K562 (cell line): ENCODE data around the gene ARHGAP28. TPM values are rescaled to one million over a fixed set of nuclear protein-coding genes. Genes with fewer than 3 reads are reported as not detected.

Source experiments
- ATAC-seq: fragments of 200-7000 bp; cut with Tn5 transposase; 3 replicates; pipeline ENCODE4 v1.9.1; 2020; ENCODE audit warnings: moderate library complexity
- BruUV-seq: library from RNA; stranded (reverse); fragments of 400-500 nt; replicated peaks from 2 replicates; lab custom pipeline; 2021; lab: Mats Ljungman, UMichigan
- CTCF ChIA-PET: fragments of 300-600 bp; formaldehyde crosslinking; extraction: SDS; loops from one replicate; lab custom pipeline; 2021; ENCODE audit warnings: low intra/inter-chr PET ratio; lab: Yijun Ruan, JAX
- POLR2A ChIA-PET: fragments of 300-600, 350-650 bp; sonication (Branson Sonifier 250); formaldehyde crosslinking; extraction: SDS; loops from one replicate; lab custom pipeline; 2021; ENCODE audit warnings: antibody characterized with exemption, inconsistent platforms; lab: Yijun Ruan, JAX
- DNase-seq, 4 experiments: peaks; one replicate each; pipeline versions ENCODE4 v3.0.0 to v3.0.0-alpha.2; 2011 to 2018; ENCODE audit warnings: low spot score in 3 of 4, mixed read lengths in 3 of 4; ENCODE audit errors: extremely low read depth in 1 of 4
- FAIRE-seq: peaks from 2 replicates; lab custom pipeline; 2011; peaks lifted over from hg19 to GRCh38; lab: Jason Lieb, UNC
- H2AFZ ChIP-seq: 2 replicates; pipeline ENCODE4 v1.6.0; 2011; ENCODE audit warnings: low read depth, low read length, control low read depth, inconsistent platforms
- H3K27ac ChIP-seq: fragments of 200-600 bp; 3 replicates; pipeline ENCODE4 v1.8.0; 2011; ENCODE audit warnings: low read depth, mild to moderate bottlenecking, control low read depth, inconsistent platforms, low read length, moderate library complexity, mixed read lengths; ENCODE audit errors: extremely low read depth
- H3K27me3 ChIP-seq, 2 experiments: fragments of 300-600 bp in 1 of 2; 2 replicates in 1 of 2; 3 replicates in 1 of 2; pipeline versions ENCODE4 v1.6.0 to v1.8.0; 2011; ENCODE audit warnings: inconsistent platforms in 2 of 2, low read length in 2 of 2, mild to moderate bottlenecking in 1 of 2, mixed read lengths in 1 of 2, moderate library complexity in 1 of 2; ENCODE audit not compliant: control insufficient read depth in 2 of 2, insufficient read depth in 2 of 2
- H3K36me3 ChIP-seq: fragments of 300-600 bp; 3 replicates; pipeline ENCODE4 v1.8.0; 2011; ENCODE audit warnings: mild to moderate bottlenecking, low read length, inconsistent platforms; ENCODE audit not compliant: control insufficient read depth, insufficient read depth
- H3K4me1 ChIP-seq, 2 experiments: fragments of 200-600 bp in 1 of 2; replicated peaks in 1 of 2; 2 replicates in 1 of 2; 3 replicates in 1 of 2; pipeline versions ENCODE4 v1.5.1 to v1.8.0; 2011; ENCODE audit warnings: inconsistent platforms in 2 of 2, low read length in 2 of 2, mild to moderate bottlenecking in 1 of 2, mixed read lengths in 1 of 2, moderate library complexity in 1 of 2; ENCODE audit not compliant: control insufficient read depth in 2 of 2, insufficient read depth in 2 of 2
- H3K4me2 ChIP-seq: 2 replicates; pipeline ENCODE4 v1.6.1; 2011; ENCODE audit warnings: low read length, control low read depth, inconsistent platforms, mixed read lengths; ENCODE audit not compliant: insufficient read depth
- H3K4me3 ChIP-seq: fragments of 200-600 bp; sonication (generic), shearing (Covaris generic); 2 replicates; pipeline ENCODE4 v1.5.1; 2016; ENCODE audit warnings: control low read depth, inconsistent platforms
- H3K79me2 ChIP-seq: fragments of 200-600 bp; 3 replicates; pipeline ENCODE4 v1.8.0; 2011; ENCODE audit warnings: low read length, inconsistent platforms; ENCODE audit not compliant: control insufficient read depth, insufficient read depth
- H3K9ac ChIP-seq, 2 experiments: 2 replicates each; pipeline versions ENCODE4 v1.6.0 to v1.6.1; 2011; ENCODE audit warnings: low read depth in 2 of 2, low read length in 2 of 2, control low read depth in 1 of 2, inconsistent platforms in 1 of 2, mild to moderate bottlenecking in 1 of 2, mixed read lengths in 1 of 2; ENCODE audit not compliant: insufficient read depth in 1 of 2
- H3K9me1 ChIP-seq: one replicate; pipeline ENCODE4 v1.6.0; 2011; ENCODE audit warnings: inconsistent platforms, mild to moderate bottlenecking, low read length, moderate library complexity; ENCODE audit not compliant: control insufficient read depth, insufficient read depth
- H3K9me3 ChIP-seq: replicated peaks from 2 replicates; pipeline ENCODE4 v1.5.1; 2011; ENCODE audit warnings: low read depth, low read length, inconsistent platforms; ENCODE audit not compliant: control insufficient read depth, insufficient read depth
- H4K20me1 ChIP-seq: replicated peaks from 2 replicates; pipeline ENCODE4 v1.6.1; 2011; ENCODE audit warnings: low read length, inconsistent platforms, mixed read lengths; ENCODE audit not compliant: control insufficient read depth, insufficient read depth
- CREB3 ChIP-seq: fragments of 450-650 bp; conservative IDR thresholded peaks from 2 replicates; pipeline ENCODE4 v1.6.1; 2016; ENCODE audit warnings: missing genetic modification characterization, low read depth, mild to moderate bottlenecking, missing compliant biosample characterization, moderate library complexity
- CUX1 ChIP-seq: fragments of 200-800 bp; sonication (Bioruptor generic); IDR thresholded peaks from 2 replicates; pipeline ENCODE4 v1.6.1; 2016; ENCODE audit warnings: missing genetic modification characterization, missing compliant biosample characterization
- EP400 ChIP-seq: fragments of 450-650 bp; IDR thresholded peaks from 2 replicates; pipeline ENCODE4 v1.6.1; 2017; ENCODE audit warnings: antibody characterized with exemption, mild to moderate bottlenecking, moderate library complexity
- GATA2 ChIP-seq: sonication (generic); formaldehyde crosslinking; IDR thresholded peaks from 2 replicates; pipeline ENCODE4 v1.4.0; 2020; ENCODE audit warnings: mild to moderate bottlenecking, missing genetic modification reagents
- HDAC8 ChIP-seq: fragments of 450-650 bp; IDR thresholded peaks from 2 replicates; pipeline ENCODE4 v1.6.1; 2016; ENCODE audit warnings: mild to moderate bottlenecking, missing genetic modification characterization, moderate library complexity, missing compliant biosample characterization
- HNRNPH1 ChIP-seq: fragments of 200-400 bp; formaldehyde crosslinking; optimal IDR thresholded peaks from 2 replicates; pipeline ENCODE3; 2017; ENCODE audit warnings: low read depth, mild to moderate bottlenecking, low read length, moderate library complexity
- RBBP5 ChIP-seq: fragments of 200-600 bp; sonication (generic); IDR thresholded peaks from 2 replicates; pipeline ENCODE4 v1.6.1; 2012; ENCODE audit warnings: borderline replicate concordance, mild to moderate bottlenecking, low read length, control low read depth, inconsistent platforms; ENCODE audit not compliant: insufficient read depth, poor library complexity, severe bottlenecking
- SIN3A ChIP-seq, 2 experiments: fragments of 150-350 bp in 1 of 2; IDR thresholded peaks; 2 replicates each; pipeline ENCODE4 v1.6.1; 2011 to 2016; ENCODE audit warnings: borderline replicate concordance in 2 of 2, low read depth in 2 of 2, low read length in 2 of 2, mild to moderate bottlenecking in 2 of 2, moderate library complexity in 2 of 2; ENCODE audit not compliant: control insufficient read depth in 1 of 2
- SMARCB1 ChIP-seq: IDR thresholded peaks from 2 replicates; pipeline ENCODE4 v1.6.1; 2011; ENCODE audit warnings: improper control_type of control experiment, low read depth; ENCODE audit not compliant: insufficient read length
- SMARCC2 ChIP-seq: fragments of 450-650 bp; IDR thresholded peaks from 2 replicates; pipeline ENCODE4 v1.6.1; 2017; ENCODE audit warnings: antibody characterized with exemption, moderate library complexity, mild to moderate bottlenecking, low read depth
- TCF7 ChIP-seq: sonication (generic); IDR thresholded peaks from 2 replicates; pipeline ENCODE4 v1.6.1; 2016; ENCODE audit warnings: antibody characterized with exemption, borderline replicate concordance
- WGBS: fragments of 100-300 bp; shearing (Covaris generic); methylation state at CpG from one replicate; pipeline ENCODE4 v1.1.6; 2016; ENCODE audit warnings: low coverage, mixed read lengths; ENCODE audit not compliant: insufficient coverage; ENCODE audit errors: missing lambda C conversion rate; 5-methylcytosine and 5-hydroxymethylcytosine counted together
- in situ Hi-C: fragments of 300-500 bp; cut with MboI; formaldehyde crosslinking; loops from 4 replicates; pipeline ENCODE4 v1.15.0; 2018; ENCODE audit warnings: inconsistent platforms, mixed read lengths
- intact Hi-C: fragments of 100-400 bp; cut with micrococcal nuclease; formaldehyde crosslinking; loops from 2 replicates; pipeline ENCODE4 v1.14.2; 2022
- polyA plus RNA-seq, 8 experiments: library from polyadenylated mRNA; depleted of rRNA in 4 of 8; stranded (reverse) in 5 of 8; unstranded in 3 of 8; fragments of >200 nt; fragmentation: Nextera tagmentation in 2 of 8; fragmentation: Illumina TruSeq in 1 of 8; extraction: Ambion mirVana in 2 of 8; extraction: Trizol in 1 of 8; gene quantifications; 2 replicates each; pipeline versions ENCODE4 v1.2.1 to v1.2.3, GENCODE V29; 2011 to 2014; ENCODE audit warnings: inconsistent platforms in 1 of 8, missing spikeins in 1 of 8
- total RNA-seq, 7 experiments: library from RNA; depleted of rRNA in 6 of 7; stranded (reverse); fragments of >200 nt in 6 of 7; fragmentation: Illumina TruSeq in 2 of 7; extraction: Trizol in 2 of 7; gene quantifications; 2 replicates each; pipeline versions ENCODE4 v1.2.1 to v1.2.3, GENCODE V29; 2011 to 2021; ENCODE audit warnings: low replicate concordance in 1 of 7
- TF ChIP-seq, protein P1 (sequence below): sonication (generic); formaldehyde crosslinking; IDR thresholded peaks from 2 replicates; pipeline ENCODE4 v1.8.0; 2023; ENCODE audit warnings: mild to moderate bottlenecking, missing genetic modification reagents

The ARHGAP28 gene
- total and polyA plus RNA-seq, 9 of the 15 experiments (the other 6 are each of a cell fraction or from before 2014, with no cell fraction given): 0.93 to 5.9 (median 5.0) TPM

GRCh38 chr18:6755107-6755506, 25.6 kb downstream of the ARHGAP28 start:
- in situ Hi-C loops: no loop called here
- TF ChIP-seq, protein P1, sequence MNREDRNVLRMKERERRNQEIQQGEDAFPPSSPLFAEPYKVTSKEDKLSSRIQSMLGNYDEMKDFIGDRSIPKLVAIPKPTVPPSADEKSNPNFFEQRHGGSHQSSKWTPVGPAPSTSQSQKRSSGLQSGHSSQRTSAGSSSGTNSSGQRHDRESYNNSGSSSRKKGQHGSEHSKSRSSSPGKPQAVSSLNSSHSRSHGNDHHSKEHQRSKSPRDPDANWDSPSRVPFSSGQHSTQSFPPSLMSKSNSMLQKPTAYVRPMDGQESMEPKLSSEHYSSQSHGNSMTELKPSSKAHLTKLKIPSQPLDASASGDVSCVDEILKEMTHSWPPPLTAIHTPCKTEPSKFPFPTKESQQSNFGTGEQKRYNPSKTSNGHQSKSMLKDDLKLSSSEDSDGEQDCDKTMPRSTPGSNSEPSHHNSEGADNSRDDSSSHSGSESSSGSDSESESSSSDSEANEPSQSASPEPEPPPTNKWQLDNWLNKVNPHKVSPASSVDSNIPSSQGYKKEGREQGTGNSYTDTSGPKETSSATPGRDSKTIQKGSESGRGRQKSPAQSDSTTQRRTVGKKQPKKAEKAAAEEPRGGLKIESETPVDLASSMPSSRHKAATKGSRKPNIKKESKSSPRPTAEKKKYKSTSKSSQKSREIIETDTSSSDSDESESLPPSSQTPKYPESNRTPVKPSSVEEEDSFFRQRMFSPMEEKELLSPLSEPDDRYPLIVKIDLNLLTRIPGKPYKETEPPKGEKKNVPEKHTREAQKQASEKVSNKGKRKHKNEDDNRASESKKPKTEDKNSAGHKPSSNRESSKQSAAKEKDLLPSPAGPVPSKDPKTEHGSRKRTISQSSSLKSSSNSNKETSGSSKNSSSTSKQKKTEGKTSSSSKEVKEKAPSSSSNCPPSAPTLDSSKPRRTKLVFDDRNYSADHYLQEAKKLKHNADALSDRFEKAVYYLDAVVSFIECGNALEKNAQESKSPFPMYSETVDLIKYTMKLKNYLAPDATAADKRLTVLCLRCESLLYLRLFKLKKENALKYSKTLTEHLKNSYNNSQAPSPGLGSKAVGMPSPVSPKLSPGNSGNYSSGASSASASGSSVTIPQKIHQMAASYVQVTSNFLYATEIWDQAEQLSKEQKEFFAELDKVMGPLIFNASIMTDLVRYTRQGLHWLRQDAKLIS: no peak
- TF ChIP-seq SIN3A (IDR thresholded peaks at IDR 0.05; ENCODE audit: borderline replicate concordance in 2 of 2, control insufficient read depth in 1 of 2, low read depth in 2 of 2, low read length in 2 of 2) (no peak), GATA2 (CRISPR knock-in tag) (no peak), HNRNPH1 (no peak), CREB3 (tag) (no peak), SMARCB1 (no peak), CUX1 (CRISPR knock-in tag) (no peak), SMARCC2 (no peak), RBBP5 (no peak), TCF7 (no peak), HDAC8 (tag) (no peak), EP400 (no peak)

More at GRCh38 chr18:6755107-6755506, 25.6 kb downstream of the ARHGAP28 start:
- H3K4me2 ChIP-seq: no peak overlapping the region
- DNase-seq: no peak
- H4K20me1 ChIP-seq: no peaks in the 10 kb centered on the region
- no peaks in the 10 kb centered on the region for H3K79me2 ChIP-seq
- no peak overlapping the region for H2AFZ ChIP-seq
- H3K27me3 ChIP-seq: peaks cover 9% of the 10 kb centered on the region in 2 experiments; a peak in 2 of 5 replicates
- H3K4me1 ChIP-seq: no peaks in the 10 kb centered on the region
- H3K9me1 ChIP-seq: no peaks in the 10 kb centered on the region
- no peak for ATAC-seq
- no peak overlapping the region for H3K27ac ChIP-seq
- CTCF ChIA-PET: no interaction called here
- WGBS: 3% methylated on average over 5 of the region's 5 CpGs
- no peak overlapping the region for H3K4me3 ChIP-seq
- no TSS peak for BruUV-seq
- no peaks in the 10 kb centered on the region for H3K9me3 ChIP-seq
- no peak overlapping the region for H3K9ac ChIP-seq
- H3K36me3 ChIP-seq: no peaks in the 10 kb centered on the region
- POLR2A ChIA-PET: no interaction called here
- intact Hi-C loops: no loop called here
- FAIRE-seq: no peak
